LNCAP (cell line): ENCODE measurements around the gene LMAN2.

Experiments
- CTCF ChIP-seq: fragments of 450-650 bp; IDR thresholded peaks from 2 replicates; pipeline ENCODE4 v1.5.1; 2017; ENCODE audit warnings: mild to moderate bottlenecking

The LMAN2 gene

DNA sequence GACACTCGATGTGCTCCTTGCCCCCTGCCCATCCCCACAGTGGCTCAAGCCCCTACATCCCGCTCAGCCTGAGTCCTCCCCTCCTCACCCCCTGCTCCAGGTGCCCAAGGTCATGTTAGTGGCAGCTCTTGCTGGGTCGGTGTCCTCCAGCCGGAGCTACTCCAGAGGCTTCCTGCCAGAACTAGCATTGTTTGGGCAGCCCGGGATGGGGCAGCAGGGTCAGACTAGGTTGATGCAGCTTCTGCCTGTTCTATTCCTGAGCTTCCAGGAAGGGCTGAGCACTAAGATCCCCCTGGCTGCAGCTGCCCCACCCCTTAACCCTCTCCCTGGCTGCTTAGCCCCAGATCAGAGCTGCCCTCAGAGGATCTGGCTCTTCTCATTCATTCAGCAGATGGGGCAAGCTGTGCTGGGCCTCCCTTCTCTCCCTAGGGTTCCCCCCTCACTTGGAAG is 6.9 kb upstream of the LMAN2 start:
- no peak for TF ChIP-seq CTCF

GRCh38 chr5:177357459-177358351 is 6.2 kb upstream of the LMAN2 start, which contains the start of gene RGS14:
RGS14 (plus strand) TSS chr5:177357924; CDS start chr5:177358025, 101 bp downstream.
- no peak for TF ChIP-seq CTCF

- TF ChIP-seq CTCF, result no peak
These were observed 5.6 kb upstream of the LMAN2 start for GRCh38 chr5:177357146-177357458.

DNA sequence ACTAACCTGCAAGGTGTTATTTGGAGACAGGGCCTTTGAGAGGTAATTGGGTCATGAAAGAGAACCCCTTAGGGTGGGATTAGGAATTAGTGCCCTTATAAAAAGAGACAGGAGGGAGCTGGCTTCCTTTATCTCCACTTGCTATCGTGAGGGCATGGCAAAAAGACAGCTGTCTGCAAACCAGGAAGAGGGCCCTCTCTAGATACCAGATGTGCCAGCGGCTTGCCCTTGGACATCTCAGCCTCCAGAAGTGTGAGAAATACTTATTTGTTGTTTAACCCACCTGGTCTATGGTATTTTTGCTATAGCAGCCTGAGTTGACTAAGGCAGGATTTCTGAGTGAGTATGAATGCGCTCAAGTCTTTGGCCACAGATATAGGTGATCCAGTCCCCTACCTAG is 5.3 kb upstream of the LMAN2 start:
- TF ChIP-seq CTCF, result no peak

GRCh38 chr5:177355868-177356168 is 4.3 kb upstream of the LMAN2 start:
- no peak for TF ChIP-seq CTCF

GRCh38 chr5:177355162-177355867 is 3.8 kb upstream of the LMAN2 start:
- no peak for TF ChIP-seq CTCF

- no peak for TF ChIP-seq CTCF
These were observed 3.2 kb upstream of the LMAN2 start for GRCh38 chr5:177354711-177355110.
